OCI-LY7 (cell line): ENCODE data around the gene CUBN. TPM values are rescaled to one million over a fixed set of nuclear protein-coding genes. Genes with fewer than 3 reads are reported as not detected.

Experiments
- BruUV-seq: library from RNA; stranded (reverse); fragments of 400-500 nt; replicated peaks from 2 replicates; lab custom pipeline; 2021; lab: Mats Ljungman, UMichigan
- CTCF ChIA-PET: fragments of 300-600 bp; sonication (Branson Sonifier 250); formaldehyde crosslinking; loops from one replicate; lab custom pipeline; 2022; ENCODE audit warnings: antibody characterized with exemption; ENCODE audit not compliant: unreplicated experiment; lab: Charles Lee
- POLR2A ChIA-PET: fragments of 300-600 bp; sonication (Branson Sonifier 250); formaldehyde crosslinking; loops from one replicate; lab custom pipeline; 2022; ENCODE audit warnings: antibody characterized with exemption; lab: Charles Lee
- DNase-seq: peaks from one replicate; pipeline ENCODE4 v3.0.0-alpha.2; 2015; ENCODE audit warnings: low spot score
- H2AFZ ChIP-seq: fragments of 200-600 bp; sonication (generic), shearing (Covaris generic); 2 replicates; pipeline ENCODE4 v1.6.1; 2014; ENCODE audit warnings: mild to moderate bottlenecking, antibody characterized with exemption, low read length, moderate library complexity
- H3K27ac ChIP-seq: fragments of 200-600 bp; sonication (generic); 2 replicates; pipeline ENCODE4 v1.5.1; 2014; ENCODE audit warnings: mixed run types, low read depth, mild to moderate bottlenecking, moderate library complexity, low read length, inconsistent platforms; ENCODE audit not compliant: poor library complexity, severe bottlenecking
- H3K36me3 ChIP-seq: fragments of 200-600 bp; sonication (generic); 2 replicates; pipeline ENCODE4 v1.6.1; 2014; ENCODE audit warnings: mild to moderate bottlenecking, antibody characterized with exemption, low read length, moderate library complexity, mixed read lengths; ENCODE audit not compliant: insufficient read depth
- H3K4me1 ChIP-seq: fragments of 200-600 bp; sonication (generic); 2 replicates; pipeline ENCODE4 v1.5.1; 2014; ENCODE audit warnings: mild to moderate bottlenecking, low read length; ENCODE audit not compliant: insufficient read depth, poor library complexity, severe bottlenecking
- H3K4me2 ChIP-seq: fragments of 200-600 bp; sonication (generic); 2 replicates; pipeline ENCODE4 v1.6.1; 2014; ENCODE audit warnings: mild to moderate bottlenecking, low read length
- H3K4me3 ChIP-seq: fragments of 200-600 bp; sonication (generic); 2 replicates; pipeline ENCODE4 v1.5.1; 2014; ENCODE audit warnings: mild to moderate bottlenecking, low read depth, low read length; ENCODE audit not compliant: poor library complexity, severe bottlenecking
- H3K79me2 ChIP-seq: fragments of 200-600 bp; sonication (generic); 2 replicates; pipeline ENCODE4 v1.6.1; 2016; ENCODE audit warnings: low read depth, mild to moderate bottlenecking, low read length, moderate library complexity, mixed read lengths; ENCODE audit not compliant: insufficient read depth
- H3K9me2 ChIP-seq: fragments of 200-600 bp; sonication (generic); 2 replicates; pipeline ENCODE4 v1.6.1; 2016; ENCODE audit warnings: mild to moderate bottlenecking, low read length, mixed read lengths; ENCODE audit not compliant: insufficient read depth
- H3K9me3 ChIP-seq: fragments of 200-600 bp; sonication (generic); 2 replicates; pipeline ENCODE4 v1.6.1; 2014; ENCODE audit warnings: mild to moderate bottlenecking, mixed run types, low read length, mixed read lengths
- H4K20me1 ChIP-seq: fragments of 200-600 bp; sonication (generic); 2 replicates; pipeline ENCODE4 v1.6.1; 2014; ENCODE audit warnings: mild to moderate bottlenecking, antibody characterized with exemption, low read length, moderate library complexity, mixed read lengths; ENCODE audit not compliant: insufficient read depth
- EZH2phosphoT487 ChIP-seq: fragments of 200-600 bp; sonication (generic); IDR thresholded peaks from 2 replicates; pipeline ENCODE4 v1.6.1; 2018; ENCODE audit warnings: low read depth, borderline replicate concordance, mild to moderate bottlenecking, mixed run types, antibody characterized with exemption, low read length, moderate library complexity, mixed read lengths
- intact Hi-C: fragments of 100-400 bp; cut with micrococcal nuclease; formaldehyde crosslinking; loops from one replicate; pipeline ENCODE4 v1.10.0; 2022; ENCODE audit not compliant: unreplicated experiment
- total RNA-seq, 2 experiments: library from RNA; depleted of rRNA in 1 of 2; stranded (reverse); fragments of >200 nt in 1 of 2; shearing (Covaris generic) in 1 of 2; gene quantifications; 2 replicates each; pipeline ENCODE4 v1.2.3, GENCODE V29; 2014 to 2022
- TF ChIP-seq, protein P1 (sequence below): fragments of 200-600 bp; sonication (generic); conservative IDR thresholded peaks from 2 replicates; pipeline ENCODE4 v1.5.1; 2014; ENCODE audit warnings: mild to moderate bottlenecking, antibody characterized with exemption, low read length, moderate library complexity, mixed read lengths

The CUBN gene
- total RNA-seq, 2 experiments from 2014 or later, result 0.13 to 0.25 TPM

DNA sequence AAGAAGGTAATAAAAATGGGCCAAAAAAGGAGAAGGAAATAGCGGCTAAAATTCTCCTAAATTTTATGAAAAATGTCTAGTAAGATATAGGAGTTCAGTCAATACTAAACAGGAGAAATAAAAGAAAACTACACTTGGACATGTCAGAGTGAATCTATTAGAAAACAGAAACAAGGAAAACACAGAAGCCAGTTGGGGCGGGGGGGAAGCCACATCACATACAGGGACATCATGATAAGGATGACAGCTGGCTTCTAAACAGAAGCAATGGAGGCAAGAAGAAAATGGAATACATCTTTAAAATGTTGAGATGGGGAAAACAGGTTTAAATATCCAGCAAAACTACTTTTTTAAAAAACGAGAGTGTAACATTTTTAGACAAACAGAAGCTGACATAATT lies 77.8 kb downstream of the CUBN start:
- intact Hi-C loops, result no loop called here
- POLR2A ChIA-PET, result no interaction called here

DNA sequence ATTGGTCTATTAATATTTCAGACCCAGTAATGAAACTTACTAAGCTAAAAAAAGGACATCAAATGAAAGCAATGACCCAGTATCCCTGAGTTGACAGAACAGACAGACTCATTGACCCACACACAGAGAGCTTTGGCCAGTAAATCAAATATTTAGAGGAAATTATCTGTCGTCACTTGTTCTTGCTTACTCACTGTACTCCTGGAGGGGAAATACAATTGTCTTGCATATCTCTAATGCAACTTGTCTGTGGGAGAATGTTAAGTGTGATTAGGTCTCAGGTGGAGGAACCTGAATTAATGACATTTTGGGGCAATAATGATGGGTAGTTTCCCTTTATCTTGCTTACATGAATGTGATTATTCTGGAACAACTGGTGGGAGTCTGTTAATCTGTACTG lies 80.4 kb downstream of the CUBN start:
- BruUV-seq, result no TSS peak
- H3K9me2 ChIP-seq, result no peaks in the 10 kb centered on the region
- TF ChIP-seq EZH2phosphoT487, result no peak
- TF ChIP-seq, protein P1, sequence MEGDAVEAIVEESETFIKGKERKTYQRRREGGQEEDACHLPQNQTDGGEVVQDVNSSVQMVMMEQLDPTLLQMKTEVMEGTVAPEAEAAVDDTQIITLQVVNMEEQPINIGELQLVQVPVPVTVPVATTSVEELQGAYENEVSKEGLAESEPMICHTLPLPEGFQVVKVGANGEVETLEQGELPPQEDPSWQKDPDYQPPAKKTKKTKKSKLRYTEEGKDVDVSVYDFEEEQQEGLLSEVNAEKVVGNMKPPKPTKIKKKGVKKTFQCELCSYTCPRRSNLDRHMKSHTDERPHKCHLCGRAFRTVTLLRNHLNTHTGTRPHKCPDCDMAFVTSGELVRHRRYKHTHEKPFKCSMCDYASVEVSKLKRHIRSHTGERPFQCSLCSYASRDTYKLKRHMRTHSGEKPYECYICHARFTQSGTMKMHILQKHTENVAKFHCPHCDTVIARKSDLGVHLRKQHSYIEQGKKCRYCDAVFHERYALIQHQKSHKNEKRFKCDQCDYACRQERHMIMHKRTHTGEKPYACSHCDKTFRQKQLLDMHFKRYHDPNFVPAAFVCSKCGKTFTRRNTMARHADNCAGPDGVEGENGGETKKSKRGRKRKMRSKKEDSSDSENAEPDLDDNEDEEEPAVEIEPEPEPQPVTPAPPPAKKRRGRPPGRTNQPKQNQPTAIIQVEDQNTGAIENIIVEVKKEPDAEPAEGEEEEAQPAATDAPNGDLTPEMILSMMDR, result no peak
- H3K4me3 ChIP-seq, result no peak overlapping the region
- H3K79me2 ChIP-seq, result no peaks in the 10 kb centered on the region
- H3K27ac ChIP-seq, result no peak overlapping the region
- intact Hi-C loops, result no loop called here
- DNase-seq, result no peak
- H3K4me1 ChIP-seq, result no peaks in the 10 kb centered on the region
- no peaks in the 10 kb centered on the region for H3K36me3 ChIP-seq
- CTCF ChIA-PET, result no interaction called here
- H4K20me1 ChIP-seq, result no peaks in the 10 kb centered on the region
- no peak overlapping the region for H3K4me2 ChIP-seq
- H2AFZ ChIP-seq, result no peak overlapping the region
- POLR2A ChIA-PET, result no interaction called here
- no peaks in the 10 kb centered on the region for H3K9me3 ChIP-seq

More for the DNA sequence above, 77.8 kb downstream of the CUBN start:
- DNase-seq, result no peak
- H3K79me2 ChIP-seq, result no peaks in the 10 kb centered on the region
- no peaks in the 10 kb centered on the region for H3K4me1 ChIP-seq
- H3K4me2 ChIP-seq, result no peak overlapping the region
- CTCF ChIA-PET, result no interaction called here
- no peak for TF ChIP-seq EZH2phosphoT487
- TF ChIP-seq, protein P1, result no peak
- H3K9me2 ChIP-seq, result no peaks in the 10 kb centered on the region
- BruUV-seq, result no TSS peak
- H4K20me1 ChIP-seq, result no peaks in the 10 kb centered on the region
- H3K36me3 ChIP-seq, result no peaks in the 10 kb centered on the region
- H3K27ac ChIP-seq, result no peak overlapping the region
- no peak overlapping the region for H3K4me3 ChIP-seq
- no peak overlapping the region for H2AFZ ChIP-seq
- H3K9me3 ChIP-seq, result no peaks in the 10 kb centered on the region

DNA sequence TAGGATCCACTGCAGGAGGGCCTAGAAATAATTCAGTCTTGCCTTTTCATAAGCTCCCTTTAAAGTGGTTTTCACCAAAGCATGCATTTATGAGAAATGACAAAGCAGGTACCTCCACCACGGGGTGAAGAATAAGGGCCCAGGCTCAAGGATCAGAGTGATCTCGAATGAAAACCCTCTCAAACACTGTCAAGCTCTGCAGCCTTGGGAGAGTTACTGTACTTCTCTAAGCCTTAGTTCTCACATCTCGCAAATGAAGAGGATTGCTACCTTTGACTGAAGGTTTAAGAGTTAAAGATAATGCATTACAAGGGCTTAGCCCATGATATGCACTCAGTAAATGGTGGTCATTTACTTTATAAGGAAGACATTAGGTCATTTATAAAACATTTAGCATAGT lies 81.7 kb downstream of the CUBN start:
- intact Hi-C loops, result no loop called here
- ChIA-PET POLR2A (no interaction called here), CTCF (no interaction called here)
- H3K4me2 ChIP-seq, result no peak overlapping the region
- BruUV-seq, result no TSS peak
- no peaks in the 10 kb centered on the region for H3K9me3 ChIP-seq
- H4K20me1 ChIP-seq, result no peaks in the 10 kb centered on the region
- no peak overlapping the region for H3K27ac ChIP-seq
- H3K4me3 ChIP-seq, result no peak overlapping the region
- H3K9me2 ChIP-seq, result no peaks in the 10 kb centered on the region
- TF ChIP-seq EZH2phosphoT487, result no peak
- TF ChIP-seq, protein P1, result no peak
- no peak overlapping the region for H2AFZ ChIP-seq
- no peaks in the 10 kb centered on the region for H3K36me3 ChIP-seq
- H3K4me1 ChIP-seq, result no peaks in the 10 kb centered on the region
- no peaks in the 10 kb centered on the region for H3K79me2 ChIP-seq
- DNase-seq, result no peak
